ENCODE results near the gene FXYD1. TPM values are rescaled to one million over a fixed set of nuclear protein-coding genes. Genes with fewer than 3 reads are reported as not detected.

Gene FXYD1
- total RNA-seq, 5 donors from 2014 or later (not counting 1 experiment from before 2014, with no cell fraction given) = 0.70 to 7.7 (median 4.8) TPM

DNA sequence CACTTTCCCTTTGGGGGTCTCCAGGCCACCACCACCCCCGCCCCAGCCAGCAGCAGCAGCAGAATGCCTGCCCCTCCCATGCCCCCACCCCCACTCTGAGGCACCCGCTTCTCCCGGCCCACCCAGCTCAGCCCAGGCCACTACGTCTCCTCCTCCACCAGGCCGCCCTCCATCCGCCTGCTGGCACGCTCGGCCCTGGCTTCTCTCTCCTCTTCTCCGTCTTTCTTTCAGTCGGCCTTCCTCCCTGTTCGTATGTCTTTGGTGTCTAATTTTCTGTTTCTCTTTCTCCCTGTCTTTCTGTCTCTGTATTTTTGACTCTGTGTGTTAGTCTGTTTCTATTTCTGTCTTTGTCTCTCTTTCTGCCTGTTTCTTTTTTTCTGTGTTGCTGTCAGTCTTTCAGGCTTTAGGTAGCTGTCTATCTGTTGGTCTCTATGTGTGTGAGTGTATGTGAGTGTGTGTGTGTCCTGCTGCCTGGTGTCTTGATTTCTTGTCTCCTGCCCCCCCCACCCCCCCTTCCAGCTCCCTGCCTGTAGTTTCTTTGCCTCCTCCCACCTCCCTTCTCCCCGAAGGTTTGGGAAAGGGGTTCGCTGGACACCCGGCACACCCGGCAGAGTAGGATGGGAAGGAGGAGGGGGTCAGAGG is 3.9 kb upstream of the FXYD1 start, which contains the start of gene LGI4:
Gene LGI4 (minus strand): TSS at position 459 of the 642 bp plus-strand sequence. CDS start 379 bp downstream, at position 80.
- peaks cover 0 to 9% of the 10 kb centered on the region in 2 experiments for H3K27me3 ChIP-seq (replicated peaks in 1 of 2; ENCODE audit: control insufficient read depth in 2 of 2, extremely low read depth in 1 of 2, insufficient read depth in 2 of 2, low read length in 1 of 2)
- CTCF ChIA-PET = interaction anchor here in 1 of 2 donors (1.1 kb wide), 1 partner anchor 20 kb away, joined by 4 read pairs; the partner anchor contains the start of gene FXYD5
- Mint-ChIP-seq H3K36me3 (no peaks in the 10 kb centered on the region), H3K9me3 (peaks cover 0 to 12% (median 0%) of the 10 kb centered on the region in 3 donors), H3K27ac (peak within 1 kb of the TSS in 1 of 2 donors; percentile 17), H3K27me3 (no peaks in the 10 kb centered on the region), H3K4me1 (peaks cover 0 to 12% (median 8%) of the 10 kb centered on the region in 3 donors), H3K4me3 (no peak within 1 kb of the TSS)
- H3K36me3 ChIP-seq (ENCODE audit: control insufficient read depth in 2 of 2, extremely low read depth in 1 of 2, insufficient read depth in 1 of 2, low read length in 1 of 2) = no peaks in the 10 kb centered on the region
- peaks cover 0 to 6% of the 10 kb centered on the region in 2 experiments for H3K4me1 ChIP-seq (ENCODE audit: control insufficient read depth in 1 of 2, extremely low read depth in 1 of 2, insufficient read depth in 2 of 2, low read length in 2 of 2)
- no peaks in the 10 kb centered on the region for H3K9me3 ChIP-seq
- whole genome bisulfite sequencing (ENCODE audit: insufficient coverage) = 95% methylated on average over 4 of the region's 15 CpGs
- POLR2A ChIA-PET = interaction anchor here in 1 of 2 donors (0.5 kb wide), 1 partner anchor 49 kb away, joined by 3 read pairs; no protein-coding TSS in a partner anchor
- DNase-seq (no peak), ATAC-seq (replicated peaks in 1 of 4) (no peak)
- no peak within 1 kb of the TSS for H3K4me3 ChIP-seq (ENCODE audit: control insufficient read depth in 1 of 2, extremely low read depth in 1 of 2, low read length in 1 of 2)
- no peak within 1 kb of the TSS for H3K27ac ChIP-seq (ENCODE audit: low read length)

DNA sequence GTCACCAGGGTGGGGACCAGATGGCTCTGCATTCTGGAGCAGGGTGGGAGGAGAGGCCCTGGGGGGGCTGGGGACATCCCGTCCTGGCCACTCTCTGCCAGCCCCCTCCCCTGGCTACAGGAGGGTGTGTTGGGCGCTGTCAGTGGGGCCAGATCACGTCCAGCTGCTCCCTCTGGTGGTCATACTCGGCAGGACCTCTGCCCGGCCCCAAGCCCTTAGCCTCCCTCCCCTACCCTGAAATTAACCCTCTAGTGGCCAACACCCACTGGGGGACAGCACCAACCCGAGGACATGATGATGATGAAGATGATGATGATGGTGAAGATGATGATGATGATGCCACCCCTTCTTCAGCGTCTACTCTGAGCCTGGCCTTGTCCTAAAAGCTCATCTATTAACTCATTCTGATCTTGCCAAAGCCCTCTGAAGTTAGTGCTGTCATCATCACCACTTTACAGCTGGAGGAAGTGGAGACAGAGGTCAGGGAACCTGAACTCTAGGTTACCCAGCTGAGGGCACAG is 3.2 kb upstream of the FXYD1 start:
- Histone ChIP-seq H3K4me3 (ENCODE audit: control insufficient read depth in 1 of 2, extremely low read depth in 1 of 2, low read length in 1 of 2) (no peak overlapping the region), H3K27ac (ENCODE audit: low read length) (no peak overlapping the region), H3K27me3 (replicated peaks in 1 of 2; ENCODE audit: control insufficient read depth in 2 of 2, extremely low read depth in 1 of 2, insufficient read depth in 2 of 2, low read length in 1 of 2) (peaks cover 0 to 16% of the 10 kb centered on the region in 2 experiments), H3K4me1 (ENCODE audit: control insufficient read depth in 1 of 2, extremely low read depth in 1 of 2, insufficient read depth in 2 of 2, low read length in 2 of 2) (peaks cover 0 to 9% of the 10 kb centered on the region in 2 experiments), H3K36me3 (ENCODE audit: control insufficient read depth in 2 of 2, extremely low read depth in 1 of 2, insufficient read depth in 1 of 2, low read length in 1 of 2) (no peaks in the 10 kb centered on the region), H3K9me3 (no peaks in the 10 kb centered on the region)
- DNase-seq = peak in 29 of 35 experiments; percentile 29 to 77 (median 54)
- WGBS (ENCODE audit: insufficient coverage) = 0% methylated on average over 3 of the region's 7 CpGs
- CTCF ChIA-PET = interaction anchor here in 1 of 2 donors (1.1 kb wide), 1 partner anchor 19 kb away, joined by 4 read pairs; the partner anchor contains the start of gene FXYD5
- peaks cover 2 to 12% (median 8%) of the 10 kb centered on the region in 3 donors for H3K4me1 Mint-ChIP-seq
- POLR2A ChIA-PET = no interaction called here
- no peak overlapping the region for H3K27ac Mint-ChIP-seq
- H3K4me3 Mint-ChIP-seq = no peak overlapping the region
- H3K27me3 Mint-ChIP-seq = no peaks in the 10 kb centered on the region
- H3K36me3 Mint-ChIP-seq = no peaks in the 10 kb centered on the region
- ATAC-seq (replicated peaks in 1 of 4) = peak; percentile 59 to 86 (median 80)
- peaks cover 0 to 12% (median 0%) of the 10 kb centered on the region in 3 donors for H3K9me3 Mint-ChIP-seq

DNA sequence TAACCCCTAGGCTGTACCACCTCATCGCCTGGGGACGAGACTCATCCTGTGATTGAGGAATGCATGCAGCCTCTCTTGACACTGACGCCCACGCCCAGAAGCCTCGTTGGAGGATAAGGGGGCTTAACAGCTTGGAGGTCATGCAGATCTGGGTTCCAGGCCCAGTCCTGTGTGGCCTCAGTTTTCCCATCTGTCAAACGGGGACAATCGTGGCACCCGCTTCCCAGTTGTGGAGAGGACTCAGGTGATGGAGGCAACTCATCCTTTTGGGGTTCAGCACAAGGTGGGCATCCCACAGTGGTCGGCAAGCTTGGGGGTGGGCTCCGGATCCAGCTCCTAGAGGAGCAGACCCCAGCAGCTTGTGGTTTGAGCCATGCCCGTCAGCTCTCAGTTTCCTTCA is 2.4 kb upstream of the FXYD1 start:
- H3K27me3 ChIP-seq (replicated peaks in 1 of 2; ENCODE audit: control insufficient read depth in 2 of 2, extremely low read depth in 1 of 2, insufficient read depth in 2 of 2, low read length in 1 of 2) = peaks cover 0 to 17% of the 10 kb centered on the region in 2 experiments
- no peak for ATAC-seq (replicated peaks in 1 of 4)
- no peak overlapping the region for H3K4me3 ChIP-seq (ENCODE audit: control insufficient read depth in 1 of 2, extremely low read depth in 1 of 2, low read length in 1 of 2)
- WGBS (ENCODE audit: insufficient coverage) = 79% methylated on average over 10 of the region's 11 CpGs
- H3K36me3 ChIP-seq (ENCODE audit: control insufficient read depth in 2 of 2, extremely low read depth in 1 of 2, insufficient read depth in 1 of 2, low read length in 1 of 2) = no peaks in the 10 kb centered on the region
- Mint-ChIP-seq H3K27me3 (peaks cover 0 to 3% of the 10 kb centered on the region in 2 donors), H3K9me3 (peaks cover 0 to 12% (median 0%) of the 10 kb centered on the region in 3 donors), H3K27ac (no peak overlapping the region), H3K4me3 (no peak overlapping the region), H3K4me1 (peaks cover 10 to 18% (median 14%) of the 10 kb centered on the region in 3 donors), H3K36me3 (no peaks in the 10 kb centered on the region)
- H3K9me3 ChIP-seq = no peaks in the 10 kb centered on the region
- H3K27ac ChIP-seq (ENCODE audit: low read length) = no peak overlapping the region
- H3K4me1 ChIP-seq (ENCODE audit: control insufficient read depth in 1 of 2, extremely low read depth in 1 of 2, insufficient read depth in 2 of 2, low read length in 2 of 2) = peaks cover 0 to 15% of the 10 kb centered on the region in 2 experiments
- DNase-seq = no peak
- POLR2A ChIA-PET = interaction anchor here in 1 of 2 donors (0.8 kb wide), 1 partner anchor 32 kb away, joined by 3 read pairs; no protein-coding TSS in a partner anchor
- CTCF ChIA-PET = interaction anchor here in 1 of 2 donors (0.6 to 1.3 kb wide), 3 partner anchors 10 to 471 kb away, joined by 4 read pairs; no protein-coding TSS in a partner anchor

DNA sequence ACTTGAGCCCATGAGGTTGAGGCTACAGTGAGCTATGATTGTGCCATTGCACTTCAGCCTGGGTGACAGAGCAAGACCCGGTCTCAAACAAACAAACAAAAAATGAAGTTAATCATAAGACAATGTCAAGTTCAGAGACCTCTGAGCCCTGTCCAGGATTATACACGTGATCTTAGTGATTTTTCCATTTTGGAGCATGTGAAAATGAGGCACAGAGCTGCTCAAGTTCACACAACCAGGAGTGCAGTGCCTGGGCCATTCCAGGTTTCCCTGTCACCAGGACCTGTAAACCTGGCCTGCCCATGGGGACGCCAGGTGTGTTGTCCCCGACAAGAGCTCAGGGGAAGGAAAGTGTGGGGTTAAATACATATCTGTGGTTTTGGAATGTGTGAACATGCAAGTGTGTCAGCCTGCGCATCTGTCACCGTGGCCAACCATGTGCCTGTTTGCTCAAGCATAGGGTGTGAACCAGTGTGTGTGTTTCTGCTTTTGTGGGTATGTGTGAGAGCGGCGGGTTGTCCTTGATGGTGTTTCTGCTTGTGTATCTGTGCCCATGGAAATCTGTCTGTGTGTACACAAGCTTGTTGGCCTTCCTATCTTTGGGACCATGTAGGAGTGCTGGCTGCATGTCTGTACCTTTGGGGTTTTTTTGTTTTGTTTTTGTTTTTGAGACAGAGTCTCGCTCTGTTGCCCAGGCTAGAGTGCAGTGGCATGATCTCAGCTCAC is 1.5 kb upstream of the FXYD1 start:
- Histone ChIP-seq H3K4me3 (ENCODE audit: control insufficient read depth in 1 of 2, extremely low read depth in 1 of 2, low read length in 1 of 2) (no peak overlapping the region), H3K9me3 (no peaks in the 10 kb centered on the region), H3K27me3 (replicated peaks in 1 of 2; ENCODE audit: control insufficient read depth in 2 of 2, extremely low read depth in 1 of 2, insufficient read depth in 2 of 2, low read length in 1 of 2) (peaks cover 0 to 20% of the 10 kb centered on the region in 2 experiments), H3K27ac (ENCODE audit: low read length) (no peak overlapping the region), H3K36me3 (ENCODE audit: control insufficient read depth in 2 of 2, extremely low read depth in 1 of 2, insufficient read depth in 1 of 2, low read length in 1 of 2) (no peaks in the 10 kb centered on the region), H3K4me1 (ENCODE audit: control insufficient read depth in 1 of 2, extremely low read depth in 1 of 2, insufficient read depth in 2 of 2, low read length in 2 of 2) (peaks cover 7 to 24% of the 10 kb centered on the region in 2 experiments)
- 63% methylated on average over 7 of the region's 9 CpGs for WGBS (ENCODE audit: insufficient coverage)
- peaks cover 19 to 27% (median 22%) of the 10 kb centered on the region in 3 donors for H3K4me1 Mint-ChIP-seq
- peaks cover 0 to 3% of the 10 kb centered on the region in 2 donors for H3K27me3 Mint-ChIP-seq
- CTCF ChIA-PET = interaction anchor here in 1 of 2 donors (0.6 to 1.3 kb wide), 2 partner anchors 9 to 13 kb away, joined by 4 read pairs; no protein-coding TSS in a partner anchor
- POLR2A ChIA-PET = interaction anchor here in 1 of 2 donors (0.8 kb wide), 1 partner anchor 31 kb away, joined by 3 read pairs; no protein-coding TSS in a partner anchor
- H3K27ac Mint-ChIP-seq = no peak overlapping the region
- no peaks in the 10 kb centered on the region for H3K36me3 Mint-ChIP-seq
- no peak for DNase-seq
- ATAC-seq (replicated peaks in 1 of 4) = no peak
- H3K9me3 Mint-ChIP-seq = peaks cover 0 to 12% (median 0%) of the 10 kb centered on the region in 3 donors
- H3K4me3 Mint-ChIP-seq = no peak overlapping the region

DNA sequence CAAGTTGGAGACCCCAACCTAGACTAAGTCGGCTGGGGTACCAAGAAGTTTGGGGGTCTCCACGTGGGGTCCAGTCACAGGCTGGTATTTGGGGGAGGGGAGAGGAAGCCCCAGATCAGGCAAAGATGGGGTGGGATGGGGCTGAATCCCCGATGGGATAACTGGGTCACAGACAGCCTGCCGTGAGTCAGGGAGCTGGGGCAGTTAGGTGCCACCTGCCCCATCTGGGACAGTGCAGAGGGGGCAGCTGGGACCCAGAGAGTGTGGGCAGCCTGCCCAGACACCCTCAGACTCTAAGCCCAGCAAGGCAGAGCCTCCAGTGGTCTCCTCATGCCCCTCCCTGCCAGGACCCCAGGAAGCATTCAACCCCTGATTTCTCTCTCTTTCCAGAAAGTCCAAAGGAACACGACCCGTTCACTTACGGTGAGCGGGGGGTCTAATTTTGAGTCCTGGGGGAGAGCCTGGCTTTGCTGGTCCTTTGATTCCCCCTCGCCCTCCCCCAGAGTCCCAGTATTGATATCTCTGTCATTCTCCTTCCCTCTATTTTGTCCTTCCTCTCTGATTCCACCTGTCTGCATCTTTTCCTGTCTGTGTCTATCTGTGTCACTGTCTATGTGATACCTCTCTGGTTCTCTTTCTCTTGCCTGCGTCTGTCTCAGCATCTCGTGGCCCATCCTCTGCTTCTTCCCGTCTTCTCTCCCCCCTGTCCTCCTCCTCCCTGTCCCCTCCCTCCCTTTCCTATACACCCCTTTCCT is 1.8 kb downstream of the FXYD1 start:
- DNase-seq (no peak), ATAC-seq (replicated peaks in 1 of 4) (no peak)
- Mint-ChIP-seq H3K27ac (peak overlapping the region in 1 of 2 donors; percentile 7), H3K4me1 (peaks cover 39 to 52% (median 43%) of the 10 kb centered on the region in 3 donors), H3K36me3 (no peaks in the 10 kb centered on the region), H3K9me3 (no peaks in the 10 kb centered on the region), H3K27me3 (peaks cover 0 to 3% of the 10 kb centered on the region in 2 donors), H3K4me3 (peak overlapping the region in 2 of 3 donors; percentile 29 to 83)
- peaks cover 13 to 54% of the 10 kb centered on the region in 2 experiments for H3K4me1 ChIP-seq (ENCODE audit: control insufficient read depth in 1 of 2, extremely low read depth in 1 of 2, insufficient read depth in 2 of 2, low read length in 2 of 2)
- no peak overlapping the region for H3K27ac ChIP-seq (ENCODE audit: low read length)
- H3K27me3 ChIP-seq (replicated peaks in 1 of 2; ENCODE audit: control insufficient read depth in 2 of 2, extremely low read depth in 1 of 2, insufficient read depth in 2 of 2, low read length in 1 of 2) = peaks cover 0 to 29% of the 10 kb centered on the region in 2 experiments
- H3K9me3 ChIP-seq = no peaks in the 10 kb centered on the region
- no peak overlapping the region for H3K4me3 ChIP-seq (ENCODE audit: control insufficient read depth in 1 of 2, extremely low read depth in 1 of 2, low read length in 1 of 2)
- 74% methylated on average over 11 of the region's 12 CpGs for WGBS (ENCODE audit: insufficient coverage)
- H3K36me3 ChIP-seq (ENCODE audit: control insufficient read depth in 2 of 2, extremely low read depth in 1 of 2, insufficient read depth in 1 of 2, low read length in 1 of 2) = no peaks in the 10 kb centered on the region
- POLR2A ChIA-PET = interaction anchor here in 1 of 2 donors (0.6 kb wide), 1 partner anchor 340 kb away, joined by 6 read pairs; no protein-coding TSS in a partner anchor
- CTCF ChIA-PET = interaction anchor here in 1 of 2 donors (0.7 to 2.1 kb wide), 6 partner anchors 13 to 126 kb away, joined by 3 to 18 read pairs (median 6); partner anchors contain the start of gene FXYD5

All from T-cell (primary cell).